B cell (primary cell): ENCODE measurements around the gene PTPN11. TPM values are rescaled to one million over a fixed set of nuclear protein-coding genes. Genes with fewer than 3 reads are reported as not detected.

Experiments used
- ATAC-seq: fragments of 200-7000 bp; cut with Tn5 transposase; one replicate; pipeline ENCODE4 v1.10.0; 2021; ENCODE audit warnings: low read depth, mild to moderate bottlenecking, moderate number of reproducible peaks, moderate library complexity
- CTCF ChIA-PET: fragments of 350-600 bp; sonication (Branson Sonifier 250); formaldehyde crosslinking; loops from one replicate; lab custom pipeline; 2021; ENCODE audit warnings: antibody characterized with exemption, inconsistent platforms; lab: Charles Lee
- POLR2A ChIA-PET: fragments of 350-600 bp; sonication (Branson Sonifier 250); formaldehyde crosslinking; loops from one replicate; lab custom pipeline; 2021; ENCODE audit warnings: antibody characterized with exemption; lab: Charles Lee
- DNase-seq: peaks from one replicate; pipeline ENCODE4 v3.0.0; 2013
- H2AFZ ChIP-seq: 2 replicates; pipeline ENCODE4 v1.6.1; 2012; ENCODE audit warnings: mild to moderate bottlenecking, low read depth, low read length; ENCODE audit not compliant: insufficient read depth, poor library complexity, severe bottlenecking
- H3K27ac ChIP-seq, 2 donors: 1 replicate in 1 of 2; 2 replicates in 1 of 2; pipeline ENCODE4 v1.5.1; 2012 to 2013; ENCODE audit warnings: low read length in 2 of 2, mild to moderate bottlenecking in 2 of 2, moderate library complexity in 1 of 2
- H3K27me3 ChIP-seq, 4 experiments: fragments of 200-600 bp in 1 of 4; sonication (generic) in 1 of 4; replicated peaks in 1 of 4; 1 replicate in 2 of 4; 2 replicates in 2 of 4; pipeline versions ENCODE4 v1.6.1 to v1.7.0; 2013 to 2016; ENCODE audit warnings: low read length in 3 of 4, mild to moderate bottlenecking in 2 of 4, mixed read lengths in 1 of 4, moderate library complexity in 1 of 4; ENCODE audit not compliant: insufficient read depth in 4 of 4, control insufficient read depth in 3 of 4; ENCODE audit errors: control extremely low read depth in 1 of 4
- H3K36me3 ChIP-seq, 2 experiments: replicated peaks in 1 of 2; 1 replicate in 1 of 2; 2 replicates in 1 of 2; pipeline versions ENCODE4 v1.6.1 to v1.7.1; 2013; ENCODE audit warnings: low read length in 1 of 2; ENCODE audit not compliant: insufficient read depth in 2 of 2, control insufficient read depth in 1 of 2; ENCODE audit errors: control extremely low read depth in 1 of 2, extremely low read depth in 1 of 2
- H3K4me1 ChIP-seq, 2 donors: fragments of 200-600 bp in 1 of 2; sonication (generic) in 1 of 2; 1 replicate in 1 of 2; 2 replicates in 1 of 2; pipeline versions ENCODE4 v1.5.1 to v1.6.1; 2013 to 2017; ENCODE audit warnings: low read length in 2 of 2; ENCODE audit not compliant: control insufficient read depth in 2 of 2, insufficient read depth in 2 of 2
- H3K4me2 ChIP-seq: replicated peaks from 2 replicates; pipeline ENCODE3; 2012; ENCODE audit warnings: mild to moderate bottlenecking, low read depth, low read length; ENCODE audit not compliant: poor library complexity, severe bottlenecking
- H3K4me3 ChIP-seq, 5 experiments: fragments of 200-600 bp in 1 of 5; sonication (generic) in 1 of 5; 1 replicate in 3 of 5; 2 replicates in 2 of 5; pipeline versions ENCODE4 v1.5.1 to v1.7.0; 2011 to 2016; ENCODE audit warnings: low read length in 4 of 5, mild to moderate bottlenecking in 4 of 5, low read depth in 2 of 5, control low read depth in 1 of 5, moderate library complexity in 1 of 5; ENCODE audit not compliant: insufficient read depth in 1 of 5; ENCODE audit errors: control extremely low read depth in 1 of 5, extremely low read depth in 1 of 5
- H3K79me2 ChIP-seq: fragments of 200-600 bp; sonication (generic); one replicate; pipeline ENCODE4 v1.6.0; 2016; ENCODE audit warnings: low read length; ENCODE audit not compliant: control insufficient read depth, insufficient read depth
- H3K9ac ChIP-seq: fragments of 200-600 bp; sonication (generic); 2 replicates; pipeline ENCODE4 v1.6.1; 2017; ENCODE audit warnings: mild to moderate bottlenecking, low read length, moderate library complexity
- H3K9me3 ChIP-seq, 3 donors: one replicate each; pipeline versions ENCODE4 v1.6.1 to v1.7.1; 2013; ENCODE audit warnings: low read length in 2 of 3; ENCODE audit not compliant: control insufficient read depth in 2 of 3, insufficient read depth in 1 of 3; ENCODE audit errors: control extremely low read depth in 1 of 3
- H4K20me1 ChIP-seq: 2 replicates; pipeline ENCODE4 v1.6.0; 2012; ENCODE audit warnings: mild to moderate bottlenecking, low read length; ENCODE audit not compliant: insufficient read depth, control insufficient read depth, poor library complexity, severe bottlenecking
- H3K27ac Mint-ChIP-seq: one replicate; pipeline ENCODE4 v1.8.0; 2021; ENCODE audit warnings: mixed read lengths
- H3K27me3 Mint-ChIP-seq: one replicate; pipeline ENCODE4 v1.8.0; 2021; ENCODE audit warnings: mixed read lengths
- H3K4me1 Mint-ChIP-seq: one replicate; pipeline ENCODE4 v1.8.0; 2021; ENCODE audit warnings: mixed read lengths
- H3K4me3 Mint-ChIP-seq: one replicate; pipeline ENCODE4 v1.8.0; 2021; ENCODE audit warnings: mixed read lengths
- H3K9me3 Mint-ChIP-seq: one replicate; pipeline ENCODE4 v1.8.0; 2022; ENCODE audit warnings: mixed read lengths; ENCODE audit not compliant: insufficient read depth
- EZH2 ChIP-seq: IDR thresholded peaks from 2 replicates; pipeline ENCODE4 v1.6.1; 2012; ENCODE audit warnings: borderline replicate concordance, low read depth, mild to moderate bottlenecking, moderate library complexity, low read length; ENCODE audit not compliant: insufficient read depth, poor library complexity, severe bottlenecking
- WGBS: methylation state at CpG from one replicate; pipeline ENCODE4 v1.1.5; 2013; ENCODE audit warnings: missing lambda C conversion rate; ENCODE audit not compliant: insufficient coverage; 5-methylcytosine and 5-hydroxymethylcytosine counted together
- intact Hi-C: fragments of 100-400 bp; cut with micrococcal nuclease; formaldehyde crosslinking; loops from one replicate; pipeline ENCODE4 v1.10.0; 2022
- polyA plus RNA-seq: library from polyadenylated mRNA; depleted of rRNA; stranded (reverse); fragments of >200 nt; gene quantifications from 2 replicates; pipeline ENCODE4 v1.2.3, GENCODE V29; 2012
- total RNA-seq, 2 donors: library from RNA; stranded (reverse); fragments of 120-200 nt in 1 of 2; gene quantifications; 1 replicate in 1 of 2; 2 replicates in 1 of 2; pipeline versions ENCODE4 v1.2.3 to v1.2.4, GENCODE V29; 2013 to 2022
- TF ChIP-seq, protein P1 (sequence below): fragments of 200-600 bp; IDR thresholded peaks from one replicate; pipeline ENCODE4 v1.8.0; 2022; ENCODE audit warnings: antibody characterized with exemption, mild to moderate bottlenecking

The PTPN11 gene
- total and polyA plus RNA-seq, 2 donors (not counting 1 experiment from before 2014, with no cell fraction given), result 7.8 to 53.1 TPM

DNA sequence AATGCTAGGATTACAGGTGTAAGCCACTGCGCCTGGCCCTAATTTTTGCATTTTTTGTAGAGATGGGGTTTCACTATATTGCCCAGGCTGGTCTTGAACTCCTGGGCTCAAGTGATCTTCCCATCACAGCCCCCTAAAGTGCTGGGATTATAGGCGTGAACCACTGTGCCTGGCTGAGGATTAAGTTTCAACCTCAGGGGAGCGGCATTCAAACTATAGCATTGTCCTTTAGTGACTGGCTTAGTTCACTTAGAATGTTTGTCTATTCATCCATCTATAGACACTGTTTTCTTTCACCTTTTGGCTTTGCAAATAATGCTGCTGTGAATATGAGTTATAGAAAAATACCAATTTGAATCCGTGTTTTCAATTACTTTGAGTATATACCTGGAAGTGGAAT, 25.2 kb downstream of the PTPN11 start:
- no peaks in the 10 kb centered on the region for H3K9me3 Mint-ChIP-seq
- Histone ChIP-seq H3K27me3 (no peaks in the 10 kb centered on the region), H3K9ac (no peak overlapping the region), H3K36me3 (peaks cover 5 to 23% of the 10 kb centered on the region in 2 experiments), H3K4me2 (no peak overlapping the region), H3K4me3 (no peak overlapping the region), H3K27ac (no peak overlapping the region), H4K20me1 (peaks cover under 1% of the 10 kb centered on the region), H3K4me1 (no peaks in the 10 kb centered on the region), H3K9me3 (no peaks in the 10 kb centered on the region), H3K79me2 (peaks cover 37% of the 10 kb centered on the region), H2AFZ (no peak overlapping the region)
- 100% methylated on average over 1 of the region's 4 CpGs for WGBS
- no peaks in the 10 kb centered on the region for H3K27me3 Mint-ChIP-seq
- CTCF ChIA-PET, result no interaction called here
- H3K27ac Mint-ChIP-seq, result no peak overlapping the region
- ATAC-seq, result no peak
- no peaks in the 10 kb centered on the region for H3K4me1 Mint-ChIP-seq
- POLR2A ChIA-PET, result no interaction called here
- no peak overlapping the region for H3K4me3 Mint-ChIP-seq
- DNase-seq, result no peak
- intact Hi-C loops, result no loop called here
- TF ChIP-seq EZH2, result no peak
- TF ChIP-seq, protein P1, sequence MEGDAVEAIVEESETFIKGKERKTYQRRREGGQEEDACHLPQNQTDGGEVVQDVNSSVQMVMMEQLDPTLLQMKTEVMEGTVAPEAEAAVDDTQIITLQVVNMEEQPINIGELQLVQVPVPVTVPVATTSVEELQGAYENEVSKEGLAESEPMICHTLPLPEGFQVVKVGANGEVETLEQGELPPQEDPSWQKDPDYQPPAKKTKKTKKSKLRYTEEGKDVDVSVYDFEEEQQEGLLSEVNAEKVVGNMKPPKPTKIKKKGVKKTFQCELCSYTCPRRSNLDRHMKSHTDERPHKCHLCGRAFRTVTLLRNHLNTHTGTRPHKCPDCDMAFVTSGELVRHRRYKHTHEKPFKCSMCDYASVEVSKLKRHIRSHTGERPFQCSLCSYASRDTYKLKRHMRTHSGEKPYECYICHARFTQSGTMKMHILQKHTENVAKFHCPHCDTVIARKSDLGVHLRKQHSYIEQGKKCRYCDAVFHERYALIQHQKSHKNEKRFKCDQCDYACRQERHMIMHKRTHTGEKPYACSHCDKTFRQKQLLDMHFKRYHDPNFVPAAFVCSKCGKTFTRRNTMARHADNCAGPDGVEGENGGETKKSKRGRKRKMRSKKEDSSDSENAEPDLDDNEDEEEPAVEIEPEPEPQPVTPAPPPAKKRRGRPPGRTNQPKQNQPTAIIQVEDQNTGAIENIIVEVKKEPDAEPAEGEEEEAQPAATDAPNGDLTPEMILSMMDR, result no peak

DNA sequence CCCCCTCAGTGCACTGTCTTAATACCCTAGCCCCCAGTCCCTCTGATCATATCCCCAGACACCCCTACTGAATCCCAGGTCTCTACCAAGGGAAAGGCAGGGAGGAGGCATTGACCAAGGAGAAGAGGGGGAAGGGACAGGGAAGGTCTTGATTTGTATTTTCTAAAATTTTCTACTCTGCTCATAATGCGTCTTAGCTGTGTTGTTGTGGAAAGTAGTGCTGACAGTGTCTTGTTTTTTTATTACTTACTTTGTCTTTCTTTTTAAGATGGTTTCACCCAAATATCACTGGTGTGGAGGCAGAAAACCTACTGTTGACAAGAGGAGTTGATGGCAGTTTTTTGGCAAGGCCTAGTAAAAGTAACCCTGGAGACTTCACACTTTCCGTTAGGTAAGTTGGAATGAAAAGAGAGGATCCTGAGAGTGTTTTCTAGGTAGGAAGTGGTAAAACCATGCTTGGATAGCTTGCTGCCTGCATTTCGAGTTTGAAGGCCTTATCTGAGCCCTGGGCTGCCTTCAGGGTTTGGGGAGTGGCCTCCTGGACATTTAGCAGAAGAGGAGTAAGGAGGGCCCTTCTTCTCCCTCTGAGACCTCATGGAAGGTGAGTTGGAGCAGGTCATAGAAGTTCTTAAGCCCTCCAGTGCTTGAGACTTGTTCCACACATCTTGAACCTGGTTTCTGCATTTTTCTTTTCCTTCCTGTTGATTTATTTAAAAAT, 27.4 kb downstream of the PTPN11 start:
- H3K27ac Mint-ChIP-seq, result no peak overlapping the region
- Histone ChIP-seq H3K9ac (no peak overlapping the region), H3K4me3 (no peak overlapping the region), H3K4me2 (no peak overlapping the region), H3K36me3 (peaks cover 10 to 44% of the 10 kb centered on the region in 2 experiments), H3K4me1 (no peaks in the 10 kb centered on the region), H3K27me3 (no peaks in the 10 kb centered on the region), H3K27ac (no peak overlapping the region), H3K9me3 (no peaks in the 10 kb centered on the region), H4K20me1 (no peaks in the 10 kb centered on the region), H2AFZ (no peak overlapping the region), H3K79me2 (peaks cover 27% of the 10 kb centered on the region)
- intact Hi-C loops, result no loop called here
- H3K4me3 Mint-ChIP-seq, result no peak overlapping the region
- no peaks in the 10 kb centered on the region for H3K9me3 Mint-ChIP-seq
- no peak for TF ChIP-seq EZH2
- TF ChIP-seq, protein P1, result no peak
- DNase-seq (no peak), ATAC-seq (no peak)
- ChIA-PET POLR2A (no interaction called here), CTCF (interaction anchor here (0.5 kb wide), 1 partner anchor 59 kb away, joined by 3 read pairs; no protein-coding TSS in a partner anchor)
- WGBS, result 39% methylated on average over 2 of the region's 3 CpGs
- no peaks in the 10 kb centered on the region for H3K4me1 Mint-ChIP-seq
- no peaks in the 10 kb centered on the region for H3K27me3 Mint-ChIP-seq
